ENCODE results near the gene SNRPN.
"Not testable (repeated sequence)": the region's sequence is repeated elsewhere in the genome, so short reads cannot be mapped to it uniquely, and the experiment has no call there.

The SNRPN gene

DNA sequence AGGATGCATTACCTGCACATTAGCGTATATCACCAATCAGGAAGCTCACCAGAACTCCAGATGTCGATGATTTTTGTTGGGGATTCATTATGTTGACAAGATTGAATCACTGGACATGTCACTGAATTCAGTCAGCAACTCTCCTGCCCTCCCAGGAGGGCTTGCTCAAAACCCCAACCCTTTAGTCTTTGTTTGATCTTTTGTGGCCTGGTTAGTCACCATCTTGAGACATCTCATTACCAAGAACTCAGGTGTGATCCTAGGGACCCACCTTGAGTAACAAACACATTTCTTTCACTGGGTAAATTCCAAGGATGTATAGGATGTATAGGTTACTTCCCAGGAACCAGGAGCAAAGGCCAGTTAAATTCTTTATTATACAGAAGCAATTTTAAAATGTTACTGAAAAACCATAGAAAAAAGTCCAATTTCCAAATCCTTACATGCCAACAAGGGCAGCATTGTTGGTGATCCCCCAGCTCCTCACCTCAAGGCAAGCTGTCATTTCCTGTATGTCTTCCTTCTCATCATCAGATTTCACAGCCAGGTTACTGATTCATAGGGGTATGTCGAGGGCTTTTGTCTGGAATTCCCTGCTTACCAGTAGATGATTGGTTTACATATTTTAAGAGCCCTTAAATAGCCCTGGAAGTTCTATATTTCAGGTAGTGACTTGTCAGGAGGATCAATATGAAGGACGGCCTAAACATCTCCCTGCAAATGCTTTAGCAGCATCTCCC is 11.7 kb downstream of the SNRPN start:
- DNase-seq (ENCODE audit: low read depth in 2 of 3, low spot score in 1 of 3) = no peak

DNA sequence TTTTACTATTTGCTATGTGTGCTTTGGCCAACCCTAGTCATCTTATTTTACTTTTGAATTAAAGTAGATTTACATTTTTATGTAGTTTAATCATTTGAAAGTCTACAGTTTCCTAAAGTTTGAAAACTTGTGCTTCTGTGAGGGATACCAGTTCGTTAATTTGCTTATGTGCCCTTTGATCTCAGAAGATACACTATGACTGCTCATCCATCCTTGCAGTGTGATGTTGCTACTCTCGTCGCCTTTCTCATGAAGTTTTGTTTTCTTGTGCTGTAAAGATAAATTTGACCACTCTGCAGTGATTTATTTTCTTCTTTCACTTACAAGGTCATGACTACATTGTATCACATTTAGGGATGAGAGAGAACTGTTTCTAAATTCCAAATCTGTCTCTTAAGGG is 16.3 kb downstream of the SNRPN start:
- no peak for DNase-seq (ENCODE audit: low read depth in 2 of 3, low spot score in 1 of 3)

DNA sequence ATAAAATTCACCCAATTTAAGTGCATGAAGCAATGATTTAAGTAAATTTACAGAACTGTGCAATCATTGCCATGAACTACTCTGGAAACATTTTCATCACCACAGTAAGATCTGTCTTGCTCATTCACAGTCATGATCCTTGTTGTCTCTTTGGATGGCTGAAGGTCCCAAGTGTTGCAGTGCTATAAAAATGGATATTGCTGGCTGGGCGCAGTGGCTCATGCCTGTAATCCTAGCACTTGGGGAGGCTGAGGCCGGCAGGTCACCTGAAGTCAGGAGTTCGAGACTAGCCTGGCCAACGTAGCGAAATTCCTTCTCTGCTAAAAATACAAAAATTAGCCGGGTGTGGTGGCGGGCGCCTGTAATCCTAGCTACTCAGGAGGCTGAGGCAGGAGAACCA is 17.0 kb downstream of the SNRPN start:
- DNase-seq (ENCODE audit: low read depth in 2 of 3, low spot score in 1 of 3) = no peak

- DNase-seq (ENCODE audit: low read depth in 2 of 3, low spot score in 1 of 3) = not testable (repeated sequence)
Observed at GRCh38 chr15:24972707-24973106, 17.9 kb downstream of the SNRPN start.

GRCh38 chr15:24976932-24977331 is 22.1 kb downstream of the SNRPN start:
- DNase-seq (ENCODE audit: low read depth in 2 of 3, low spot score in 1 of 3) = no peak

DNA sequence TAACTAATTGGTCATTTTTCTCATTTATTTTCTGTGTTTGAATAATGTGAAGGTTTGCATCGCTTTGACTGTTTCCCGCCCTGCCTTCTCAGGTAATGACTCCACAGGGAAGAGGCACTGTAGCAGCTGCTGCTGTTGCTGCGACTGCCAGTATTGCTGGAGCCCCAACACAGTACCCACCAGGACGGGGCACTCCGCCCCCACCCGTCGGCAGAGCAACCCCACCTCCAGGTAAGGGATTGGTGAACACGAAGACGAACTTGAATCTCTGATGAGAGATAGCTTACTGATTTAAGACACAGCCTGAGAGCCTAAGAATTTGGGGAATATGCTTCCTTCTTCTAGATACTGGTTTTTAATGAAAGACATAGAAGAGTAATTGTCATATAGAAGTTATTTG is 22.9 kb downstream of the SNRPN start:
- no peak for DNase-seq (ENCODE audit: low read depth in 2 of 3, low spot score in 1 of 3)

GRCh38 chr15:24985224-24985623 is 30.4 kb downstream of the SNRPN start:
- no peak for DNase-seq (ENCODE audit: low read depth in 2 of 3, low spot score in 1 of 3)

GRCh38 chr15:24986653-24987052 is 31.9 kb downstream of the SNRPN start:
- DNase-seq (ENCODE audit: low read depth in 2 of 3, low spot score in 1 of 3) = no peak

- no peak for DNase-seq (ENCODE audit: low read depth in 2 of 3, low spot score in 1 of 3)
Observed at GRCh38 chr15:25019434-25019833, 64.6 kb downstream of the SNRPN start.

GRCh38 chr15:25022233-25022632 is 67.4 kb downstream of the SNRPN start:
- no peak for DNase-seq (ENCODE audit: low read depth in 2 of 3, low spot score in 1 of 3)

Data from stimulated activated CD4-positive, alpha-beta T cell treated with anti-CD3 and anti-CD28 coated beads, Interleukin-12 subunit alpha, Interleukin-12 subunit beta, amount 100 ng/mL, for 48 hours (primary cell).